Measurements from ENCODE around the gene HLA-DQA1. TPM values are rescaled to one million over a fixed set of nuclear protein-coding genes. Genes with fewer than 3 reads are reported as not detected.
"Not testable (repeated sequence)": the region's sequence is repeated elsewhere in the genome, so short reads cannot be mapped to it uniquely, and the experiment has no call there.

The HLA-DQA1 gene
- total RNA-seq, 1 donor from 2014 or later = not detected

DNA sequence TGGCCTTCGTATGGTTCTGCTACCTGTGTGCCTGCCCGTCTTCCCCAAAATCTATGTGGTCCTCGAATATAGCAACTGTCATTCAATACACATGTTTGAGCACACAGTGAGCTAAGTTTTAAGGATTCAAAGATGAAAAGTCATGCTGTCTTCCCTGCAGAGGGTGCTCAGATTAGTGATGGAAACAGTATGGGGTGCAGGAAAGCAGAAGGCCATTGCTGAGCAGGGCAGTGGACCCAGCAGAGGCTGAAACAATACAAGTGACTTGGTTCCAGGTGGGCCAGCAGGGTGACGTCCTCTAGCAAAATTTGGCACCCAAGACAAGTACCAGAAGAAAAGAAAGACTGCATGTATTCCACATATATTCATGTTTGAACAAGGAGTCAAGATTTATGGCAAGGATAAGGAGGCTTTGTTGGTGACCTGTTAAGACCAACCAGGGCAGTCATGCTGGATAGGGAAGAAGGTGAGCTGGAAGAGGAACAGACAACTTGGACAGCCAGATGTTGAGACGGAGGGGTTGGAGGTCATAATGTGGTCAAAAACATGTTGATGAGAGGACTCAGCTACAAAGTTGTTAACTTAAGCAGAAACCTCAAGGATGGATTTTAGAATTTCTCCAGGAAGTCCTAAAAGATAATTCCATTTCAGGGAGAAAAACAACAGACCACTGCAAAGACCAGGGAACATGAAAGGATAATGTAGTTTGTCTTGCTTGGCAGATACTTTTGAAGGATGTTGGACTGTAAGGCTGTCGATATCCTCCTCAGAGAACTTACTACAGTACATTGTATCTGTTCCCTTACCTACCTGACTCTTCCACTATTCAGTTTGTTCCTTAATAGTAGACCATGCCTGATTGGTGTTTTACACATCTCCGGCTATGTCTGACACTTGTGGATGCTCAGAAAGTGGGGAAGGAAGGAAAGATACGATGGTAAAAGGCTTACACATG, 2.5 kb downstream of the HLA-DQA1 start:
- Mint-ChIP-seq H3K27me3 (peaks cover 15% of the 10 kb centered on the region), H3K9me3 (ENCODE audit: low read depth) (no peaks in the 10 kb centered on the region), H3K4me3 (ENCODE audit: low read depth) (no peak overlapping the region), H3K27ac (no peak overlapping the region), H3K4me1 (ENCODE audit: low read depth) (no peaks in the 10 kb centered on the region), H3K36me3 (ENCODE audit: insufficient read depth) (no peaks in the 10 kb centered on the region)
- no peak for DNase-seq (ENCODE audit: low spot score, unreplicated experiment)
- TF ChIP-seq, protein P1, sequence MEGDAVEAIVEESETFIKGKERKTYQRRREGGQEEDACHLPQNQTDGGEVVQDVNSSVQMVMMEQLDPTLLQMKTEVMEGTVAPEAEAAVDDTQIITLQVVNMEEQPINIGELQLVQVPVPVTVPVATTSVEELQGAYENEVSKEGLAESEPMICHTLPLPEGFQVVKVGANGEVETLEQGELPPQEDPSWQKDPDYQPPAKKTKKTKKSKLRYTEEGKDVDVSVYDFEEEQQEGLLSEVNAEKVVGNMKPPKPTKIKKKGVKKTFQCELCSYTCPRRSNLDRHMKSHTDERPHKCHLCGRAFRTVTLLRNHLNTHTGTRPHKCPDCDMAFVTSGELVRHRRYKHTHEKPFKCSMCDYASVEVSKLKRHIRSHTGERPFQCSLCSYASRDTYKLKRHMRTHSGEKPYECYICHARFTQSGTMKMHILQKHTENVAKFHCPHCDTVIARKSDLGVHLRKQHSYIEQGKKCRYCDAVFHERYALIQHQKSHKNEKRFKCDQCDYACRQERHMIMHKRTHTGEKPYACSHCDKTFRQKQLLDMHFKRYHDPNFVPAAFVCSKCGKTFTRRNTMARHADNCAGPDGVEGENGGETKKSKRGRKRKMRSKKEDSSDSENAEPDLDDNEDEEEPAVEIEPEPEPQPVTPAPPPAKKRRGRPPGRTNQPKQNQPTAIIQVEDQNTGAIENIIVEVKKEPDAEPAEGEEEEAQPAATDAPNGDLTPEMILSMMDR (IDR thresholded peaks at IDR 0.05; ENCODE audit: unreplicated experiment) = no peak

DNA sequence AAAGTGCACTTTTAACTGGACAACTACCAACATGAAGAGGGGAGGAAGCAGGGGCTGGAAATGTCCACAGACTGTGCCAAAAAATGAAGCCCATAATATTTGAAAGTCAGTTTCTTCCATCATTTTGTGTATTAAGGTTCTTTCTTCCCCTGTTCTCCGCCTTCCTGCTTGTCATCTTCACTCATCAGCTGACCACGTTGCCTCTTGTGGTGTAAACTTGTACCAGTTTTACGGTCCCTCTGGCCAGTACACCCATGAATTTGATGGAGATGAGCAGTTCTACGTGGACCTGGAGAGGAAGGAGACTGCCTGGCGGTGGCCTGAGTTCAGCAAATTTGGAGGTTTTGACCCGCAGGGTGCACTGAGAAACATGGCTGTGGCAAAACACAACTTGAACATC, 3.9 kb downstream of the HLA-DQA1 start:
- H3K36me3 Mint-ChIP-seq (ENCODE audit: insufficient read depth) = no peaks in the 10 kb centered on the region
- no peak overlapping the region for H3K27ac Mint-ChIP-seq
- peaks cover 8% of the 10 kb centered on the region for H3K27me3 Mint-ChIP-seq
- DNase-seq (ENCODE audit: low spot score, unreplicated experiment) = no peak
- TF ChIP-seq, protein P1 (IDR thresholded peaks at IDR 0.05; ENCODE audit: unreplicated experiment) = no peak
- no peaks in the 10 kb centered on the region for H3K9me3 Mint-ChIP-seq (ENCODE audit: low read depth)
- H3K4me3 Mint-ChIP-seq (ENCODE audit: low read depth) = no peak overlapping the region
- no peaks in the 10 kb centered on the region for H3K4me1 Mint-ChIP-seq (ENCODE audit: low read depth)

DNA sequence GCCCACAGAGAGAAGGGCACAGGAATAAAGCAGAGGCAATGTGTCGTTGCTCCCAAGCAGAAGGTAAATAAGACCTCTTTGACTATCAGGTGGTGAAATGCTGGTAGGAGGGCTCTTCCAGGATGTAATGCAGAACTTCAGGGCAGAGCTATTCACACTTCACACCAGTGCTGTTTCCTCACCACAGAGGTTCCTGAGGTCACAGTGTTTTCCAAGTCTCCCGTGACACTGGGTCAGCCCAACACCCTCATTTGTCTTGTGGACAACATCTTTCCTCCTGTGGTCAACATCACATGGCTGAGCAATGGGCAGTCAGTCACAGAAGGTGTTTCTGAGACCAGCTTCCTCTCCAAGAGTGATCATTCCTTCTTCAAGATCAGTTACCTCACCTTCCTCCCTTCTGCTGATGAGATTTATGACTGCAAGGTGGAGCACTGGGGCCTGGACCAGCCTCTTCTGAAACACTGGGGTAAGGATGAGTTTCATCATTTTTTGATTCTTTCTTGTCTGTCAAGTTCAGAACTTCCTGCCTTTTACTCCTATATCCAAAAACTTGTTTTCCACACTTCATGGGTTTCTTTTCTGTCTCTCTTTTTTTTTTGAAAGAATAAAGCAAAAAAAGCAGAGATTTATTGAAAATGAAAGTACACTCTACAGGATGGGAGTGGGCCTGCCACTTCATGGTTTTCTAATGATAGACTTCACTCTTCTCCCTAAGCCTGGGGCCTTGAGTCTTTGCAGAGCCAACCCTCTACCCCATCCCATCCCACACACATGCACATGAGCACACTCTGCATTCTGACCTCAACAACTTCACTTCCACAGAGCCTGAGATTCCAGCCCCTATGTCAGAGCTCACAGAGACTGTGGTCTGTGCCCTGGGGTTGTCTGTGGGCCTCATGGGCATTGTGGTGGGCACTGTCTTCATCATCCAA, 4.8 kb downstream of the HLA-DQA1 start:
- not testable (repeated sequence) for H3K9me3 Mint-ChIP-seq (ENCODE audit: low read depth); H3K27me3 Mint-ChIP-seq; DNase-seq (ENCODE audit: low spot score, unreplicated experiment); H3K4me3 Mint-ChIP-seq (ENCODE audit: low read depth); H3K27ac Mint-ChIP-seq; H3K4me1 Mint-ChIP-seq (ENCODE audit: low read depth); H3K36me3 Mint-ChIP-seq (ENCODE audit: insufficient read depth)

DNA sequence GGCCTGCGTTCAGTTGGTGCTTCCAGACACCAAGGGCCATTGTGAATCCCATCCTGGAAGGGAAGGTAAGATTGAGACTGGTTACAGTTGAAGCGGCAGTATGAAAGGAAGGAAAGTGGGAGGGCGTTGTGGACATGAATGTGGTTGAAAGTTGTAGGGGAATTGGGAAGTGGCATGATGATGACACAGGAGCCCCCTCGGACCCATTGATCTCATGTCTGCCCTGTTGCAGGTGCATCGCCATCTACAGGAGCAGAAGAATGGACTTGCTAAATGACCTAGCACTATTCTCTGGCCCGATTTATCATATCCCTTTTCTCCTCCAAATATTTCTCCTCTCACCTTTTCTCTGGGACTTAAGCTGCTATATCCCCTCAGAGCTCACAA, 5.5 kb downstream of the HLA-DQA1 start:
- DNase-seq (ENCODE audit: low spot score, unreplicated experiment) = no peak
- Mint-ChIP-seq H3K4me1 (ENCODE audit: low read depth) (no peaks in the 10 kb centered on the region), H3K27ac (no peak overlapping the region), H3K36me3 (ENCODE audit: insufficient read depth) (no peaks in the 10 kb centered on the region), H3K9me3 (ENCODE audit: low read depth) (no peaks in the 10 kb centered on the region), H3K4me3 (ENCODE audit: low read depth) (no peak overlapping the region), H3K27me3 (peaks cover 8% of the 10 kb centered on the region)
- TF ChIP-seq, protein P1 (IDR thresholded peaks at IDR 0.05; ENCODE audit: unreplicated experiment) = no peak

DNA sequence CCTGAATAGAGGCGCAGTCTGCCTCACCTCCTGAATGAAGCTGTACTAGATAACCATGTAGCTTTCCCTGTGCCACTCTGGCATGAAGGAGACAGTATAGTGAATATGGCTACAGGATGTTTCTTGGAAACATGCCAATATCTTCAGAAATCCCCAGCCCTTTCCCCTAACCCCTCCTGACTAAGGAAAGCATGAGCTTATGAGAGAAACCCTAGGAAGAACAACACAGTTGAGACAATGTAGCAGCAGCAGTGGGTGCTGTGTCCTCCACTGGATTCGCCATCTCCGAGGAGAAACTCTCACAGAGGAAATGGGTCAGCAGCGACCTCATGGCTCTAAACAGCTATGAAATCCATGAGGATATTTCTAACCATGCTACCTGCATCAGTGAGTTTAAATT, 6.7 kb downstream of the HLA-DQA1 start:
- no peaks in the 10 kb centered on the region for H3K4me1 Mint-ChIP-seq (ENCODE audit: low read depth)
- H3K4me3 Mint-ChIP-seq (ENCODE audit: low read depth) = no peak overlapping the region
- H3K36me3 Mint-ChIP-seq (ENCODE audit: insufficient read depth) = no peaks in the 10 kb centered on the region
- no peak overlapping the region for H3K27ac Mint-ChIP-seq
- TF ChIP-seq, protein P1 (IDR thresholded peaks at IDR 0.05; ENCODE audit: unreplicated experiment) = no peak
- H3K9me3 Mint-ChIP-seq (ENCODE audit: low read depth) = no peaks in the 10 kb centered on the region
- no peak for DNase-seq (ENCODE audit: low spot score, unreplicated experiment)
- H3K27me3 Mint-ChIP-seq = peaks cover 8% of the 10 kb centered on the region

Data from progenitor cell of endocrine pancreas (in vitro differentiated cells).